ENCODE measurements around the gene LAG3.

The LAG3 gene

DNA sequence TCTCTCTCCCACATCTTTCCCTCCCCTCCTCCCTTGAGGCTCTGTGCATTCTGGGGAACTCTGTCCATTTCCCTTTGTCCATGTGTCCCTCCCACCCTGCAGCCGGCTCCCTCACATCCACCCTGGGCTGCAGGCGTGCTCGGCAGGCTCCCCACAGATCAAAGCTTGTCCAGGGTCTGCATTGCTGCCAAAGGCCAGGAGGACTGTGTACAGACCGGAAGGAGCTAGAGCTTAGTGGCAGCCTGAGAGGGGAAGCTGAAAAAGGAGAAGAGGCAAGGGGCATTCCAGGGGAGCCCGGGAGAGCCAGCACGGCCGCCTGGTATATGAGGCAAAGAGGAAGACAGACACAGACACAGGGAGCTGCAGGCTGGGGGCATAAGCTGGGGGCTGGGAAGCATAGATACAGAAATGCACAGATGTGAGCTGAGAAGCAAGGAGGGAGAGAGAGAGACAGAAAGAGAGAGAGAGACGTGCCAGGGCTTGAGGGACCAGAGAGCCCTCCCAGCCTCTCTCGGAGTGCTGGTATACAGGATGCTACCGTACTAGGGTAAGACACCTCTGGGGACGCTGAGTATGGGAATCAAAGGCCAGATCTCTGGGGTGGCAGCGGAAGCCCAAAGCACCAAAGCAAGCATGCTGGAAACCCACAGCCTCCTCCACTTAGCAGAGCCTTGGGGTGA lies 20.3 kb downstream of the LAG3 start:
- no peak for TF ChIP-seq POLR2AphosphoS5 (IDR thresholded peaks at IDR 0.05; ENCODE audit: low read depth, low read length)
- no peak for TF ChIP-seq SIN3A (IDR thresholded peaks at IDR 0.05; ENCODE audit: borderline replicate concordance, insufficient read depth, low read length)
- no peak for TF ChIP-seq TAF1 (IDR thresholded peaks at IDR 0.05; ENCODE audit: borderline replicate concordance, insufficient read depth, low read length)
- no peak for TF ChIP-seq FOXP2 (optimal IDR thresholded peaks at IDR 0.05; ENCODE audit: borderline replicate concordance, extremely low read depth, extremely low read length, insufficient read depth)
- TF ChIP-seq, protein P1, sequence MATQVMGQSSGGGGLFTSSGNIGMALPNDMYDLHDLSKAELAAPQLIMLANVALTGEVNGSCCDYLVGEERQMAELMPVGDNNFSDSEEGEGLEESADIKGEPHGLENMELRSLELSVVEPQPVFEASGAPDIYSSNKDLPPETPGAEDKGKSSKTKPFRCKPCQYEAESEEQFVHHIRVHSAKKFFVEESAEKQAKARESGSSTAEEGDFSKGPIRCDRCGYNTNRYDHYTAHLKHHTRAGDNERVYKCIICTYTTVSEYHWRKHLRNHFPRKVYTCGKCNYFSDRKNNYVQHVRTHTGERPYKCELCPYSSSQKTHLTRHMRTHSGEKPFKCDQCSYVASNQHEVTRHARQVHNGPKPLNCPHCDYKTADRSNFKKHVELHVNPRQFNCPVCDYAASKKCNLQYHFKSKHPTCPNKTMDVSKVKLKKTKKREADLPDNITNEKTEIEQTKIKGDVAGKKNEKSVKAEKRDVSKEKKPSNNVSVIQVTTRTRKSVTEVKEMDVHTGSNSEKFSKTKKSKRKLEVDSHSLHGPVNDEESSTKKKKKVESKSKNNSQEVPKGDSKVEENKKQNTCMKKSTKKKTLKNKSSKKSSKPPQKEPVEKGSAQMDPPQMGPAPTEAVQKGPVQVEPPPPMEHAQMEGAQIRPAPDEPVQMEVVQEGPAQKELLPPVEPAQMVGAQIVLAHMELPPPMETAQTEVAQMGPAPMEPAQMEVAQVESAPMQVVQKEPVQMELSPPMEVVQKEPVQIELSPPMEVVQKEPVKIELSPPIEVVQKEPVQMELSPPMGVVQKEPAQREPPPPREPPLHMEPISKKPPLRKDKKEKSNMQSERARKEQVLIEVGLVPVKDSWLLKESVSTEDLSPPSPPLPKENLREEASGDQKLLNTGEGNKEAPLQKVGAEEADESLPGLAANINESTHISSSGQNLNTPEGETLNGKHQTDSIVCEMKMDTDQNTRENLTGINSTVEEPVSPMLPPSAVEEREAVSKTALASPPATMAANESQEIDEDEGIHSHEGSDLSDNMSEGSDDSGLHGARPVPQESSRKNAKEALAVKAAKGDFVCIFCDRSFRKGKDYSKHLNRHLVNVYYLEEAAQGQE (IDR thresholded peaks at IDR 0.05; ENCODE audit: insufficient read depth in 1 of 2, low read depth in 2 of 2, low read length in 2 of 2) = no peak

DNA sequence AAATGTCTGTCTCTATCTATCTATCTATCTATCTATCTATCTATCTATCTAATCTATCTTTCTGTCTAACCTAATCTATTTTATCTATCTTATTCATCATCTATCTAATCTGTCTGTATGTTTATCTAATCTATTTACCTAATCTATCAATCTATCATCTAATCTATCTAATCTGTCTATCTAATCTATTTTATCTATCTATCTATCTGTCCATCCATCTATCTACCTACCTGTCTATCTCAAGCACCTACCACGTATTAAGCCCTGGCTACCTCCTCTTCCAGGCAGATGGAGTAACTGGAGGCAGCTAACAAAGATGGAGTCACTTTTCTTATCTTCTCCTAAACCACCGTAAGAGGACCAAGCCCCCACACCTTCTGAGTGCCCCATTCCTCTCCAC lies 22.8 kb downstream of the LAG3 start:
- no peak for TF ChIP-seq FOXP2 (optimal IDR thresholded peaks at IDR 0.05; ENCODE audit: borderline replicate concordance, extremely low read depth, extremely low read length, insufficient read depth)
- no peak for TF ChIP-seq POLR2AphosphoS5 (IDR thresholded peaks at IDR 0.05; ENCODE audit: low read depth, low read length)
- TF ChIP-seq, protein P1 (IDR thresholded peaks at IDR 0.05; ENCODE audit: insufficient read depth in 1 of 2, low read depth in 2 of 2, low read length in 2 of 2) = no peak
- no peak for TF ChIP-seq SIN3A (IDR thresholded peaks at IDR 0.05; ENCODE audit: borderline replicate concordance, insufficient read depth, low read length)

DNA sequence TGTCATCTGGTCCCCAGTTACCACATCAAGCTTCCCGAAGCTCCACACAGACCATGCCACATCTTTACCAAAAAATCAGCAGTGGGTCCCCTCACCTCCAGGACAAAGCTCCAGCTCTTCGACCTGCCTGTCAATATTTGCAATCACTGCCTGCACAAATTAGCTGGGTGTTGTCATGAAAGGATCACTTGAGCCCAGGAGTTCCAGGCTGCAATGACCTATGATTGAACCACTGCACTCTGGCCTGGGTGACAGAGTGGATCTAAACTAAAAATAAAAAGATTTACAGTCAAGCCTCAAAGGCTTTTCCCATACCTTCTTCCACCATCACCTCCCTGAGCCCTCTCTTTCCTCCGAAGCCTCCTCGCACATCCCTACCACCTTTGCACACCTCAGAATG lies 24.3 kb downstream of the LAG3 start:
- TF ChIP-seq SIN3A (IDR thresholded peaks at IDR 0.05; ENCODE audit: borderline replicate concordance, insufficient read depth, low read length) (no peak), TAF1 (IDR thresholded peaks at IDR 0.05; ENCODE audit: borderline replicate concordance, insufficient read depth, low read length) (no peak), POLR2AphosphoS5 (IDR thresholded peaks at IDR 0.05; ENCODE audit: low read depth, low read length) (no peak), FOXP2 (optimal IDR thresholded peaks at IDR 0.05; ENCODE audit: borderline replicate concordance, extremely low read depth, extremely low read length, insufficient read depth) (no peak)
- TF ChIP-seq, protein P1 (IDR thresholded peaks at IDR 0.05; ENCODE audit: insufficient read depth in 1 of 2, low read depth in 2 of 2, low read length in 2 of 2) = no peak

DNA sequence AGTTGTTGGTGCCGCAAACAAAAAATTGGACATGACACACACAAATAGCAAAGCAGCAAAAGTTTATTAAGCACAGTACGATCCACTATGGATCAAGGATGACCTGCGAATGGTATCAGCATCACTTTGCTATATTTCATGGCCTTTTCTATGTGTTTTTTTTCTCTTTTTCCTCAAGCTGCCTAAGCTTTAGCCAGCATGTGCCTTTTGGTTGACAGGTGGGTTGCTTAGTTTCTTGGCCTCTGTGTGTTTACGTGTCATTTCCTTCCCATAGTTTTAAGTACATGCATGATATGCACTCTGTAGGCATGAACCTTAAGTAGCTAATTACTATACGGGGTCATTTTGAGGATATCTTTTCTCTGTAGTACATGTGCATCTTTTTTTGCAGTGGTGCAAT lies 26.8 kb downstream of the LAG3 start:
- TF ChIP-seq POLR2AphosphoS5 (IDR thresholded peaks at IDR 0.05; ENCODE audit: low read depth, low read length) (no peak), SIN3A (IDR thresholded peaks at IDR 0.05; ENCODE audit: borderline replicate concordance, insufficient read depth, low read length) (no peak)

DNA sequence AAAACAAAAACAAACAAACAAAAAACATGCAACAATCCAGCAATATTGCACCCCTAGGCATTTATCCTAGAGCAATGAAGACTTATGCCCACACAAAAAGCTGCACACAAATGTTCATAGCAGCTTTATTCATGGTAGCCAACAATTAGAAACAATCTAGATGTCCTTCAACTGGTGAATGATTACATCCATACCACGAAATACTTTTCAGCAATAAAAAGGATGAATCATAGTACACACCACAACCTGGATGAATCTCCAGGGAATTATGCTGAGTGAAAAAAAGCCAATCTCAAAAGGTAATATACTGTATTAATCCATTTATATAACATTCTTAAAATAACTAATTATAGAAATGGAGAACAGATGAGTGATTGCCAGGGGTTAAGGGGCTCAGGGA lies 34.9 kb downstream of the LAG3 start:
- no peak for TF ChIP-seq POLR2AphosphoS5 (IDR thresholded peaks at IDR 0.05; ENCODE audit: low read depth, low read length)
- no peak for TF ChIP-seq SIN3A (IDR thresholded peaks at IDR 0.05; ENCODE audit: borderline replicate concordance, insufficient read depth, low read length)
- TF ChIP-seq, protein P1 (IDR thresholded peaks at IDR 0.05; ENCODE audit: insufficient read depth in 1 of 2, low read depth in 2 of 2, low read length in 2 of 2) = no peak
- TF ChIP-seq TAF1 (IDR thresholded peaks at IDR 0.05; ENCODE audit: borderline replicate concordance, insufficient read depth, low read length) = no peak
- no peak for TF ChIP-seq FOXP2 (optimal IDR thresholded peaks at IDR 0.05; ENCODE audit: borderline replicate concordance, extremely low read depth, extremely low read length, insufficient read depth)
